Astrocyte of the cerebellum (primary cell): ENCODE measurements around the gene FOXN3.

Experiments
- DNase-seq: peaks from one replicate; pipeline ENCODE4 v3.0.0-alpha.2; 2011; ENCODE audit warnings: low read depth
- H3K4me3 ChIP-seq: 2 replicates; pipeline ENCODE4 v1.5.1; 2011; ENCODE audit warnings: mild to moderate bottlenecking, low read depth, low read length, moderate library complexity
- CTCF ChIP-seq: IDR thresholded peaks from 2 replicates; pipeline ENCODE4 v1.5.1; 2012; ENCODE audit warnings: low read length, low read depth, moderate library complexity, mild to moderate bottlenecking; ENCODE audit errors: missing control alignments
- in situ Hi-C: cut with HindIII; loops from 2 replicates; pipeline ENCODE4 v1.10.0; 2017; ENCODE audit warnings: low sequenced_read_pairs

Gene FOXN3

GRCh38 chr14:89382487-89382886, 34.5 kb downstream of the FOXN3 start:
- TF ChIP-seq CTCF, result no peak
- in situ Hi-C loops, result no loop called here
- DNase-seq, result no peak
- H3K4me3 ChIP-seq, result no peak overlapping the region

- no peak for TF ChIP-seq CTCF
- in situ Hi-C loops, result no loop called here
- no peak overlapping the region for H3K4me3 ChIP-seq
- no peak for DNase-seq
Measured at GRCh38 chr14:89379891-89380820, 36.9 kb downstream of the FOXN3 start.

GRCh38 chr14:89379006-89379405, 38.0 kb downstream of the FOXN3 start:
- H3K4me3 ChIP-seq, result no peak overlapping the region
- in situ Hi-C loops, result no loop called here
- DNase-seq, result no peak
- TF ChIP-seq CTCF, result no peak

- no peak overlapping the region for H3K4me3 ChIP-seq
- no peak for DNase-seq
- in situ Hi-C loops, result no loop called here
- no peak for TF ChIP-seq CTCF
Measured at GRCh38 chr14:89378119-89378518, 38.9 kb downstream of the FOXN3 start.

GRCh38 chr14:89377544-89377943, 39.5 kb downstream of the FOXN3 start:
- in situ Hi-C loops, result no loop called here
- no peak for TF ChIP-seq CTCF
- DNase-seq, result no peak
- H3K4me3 ChIP-seq, result no peak overlapping the region

GRCh38 chr14:89374908-89375307, 42.1 kb downstream of the FOXN3 start:
- DNase-seq, result no peak
- no peak overlapping the region for H3K4me3 ChIP-seq
- TF ChIP-seq CTCF, result no peak
- in situ Hi-C loops, result no loop called here
